ENCODE data around the gene SPPL3.

DNA sequence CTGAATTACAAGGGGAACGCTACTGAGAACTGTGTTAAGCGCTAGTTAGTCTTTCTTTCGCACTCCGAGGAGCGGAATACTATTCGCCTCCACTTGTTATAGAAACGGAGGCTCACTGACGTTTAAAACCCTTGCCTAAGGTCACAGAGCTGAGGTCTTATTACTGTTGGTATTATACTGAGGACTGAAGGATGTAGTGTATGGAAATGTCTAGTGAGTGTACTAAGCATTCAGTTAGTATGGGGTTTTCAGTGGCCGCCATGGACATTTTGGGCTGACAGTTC, 177.7 kb downstream of the SPPL3 start:
- TF ChIP-seq, protein P1, sequence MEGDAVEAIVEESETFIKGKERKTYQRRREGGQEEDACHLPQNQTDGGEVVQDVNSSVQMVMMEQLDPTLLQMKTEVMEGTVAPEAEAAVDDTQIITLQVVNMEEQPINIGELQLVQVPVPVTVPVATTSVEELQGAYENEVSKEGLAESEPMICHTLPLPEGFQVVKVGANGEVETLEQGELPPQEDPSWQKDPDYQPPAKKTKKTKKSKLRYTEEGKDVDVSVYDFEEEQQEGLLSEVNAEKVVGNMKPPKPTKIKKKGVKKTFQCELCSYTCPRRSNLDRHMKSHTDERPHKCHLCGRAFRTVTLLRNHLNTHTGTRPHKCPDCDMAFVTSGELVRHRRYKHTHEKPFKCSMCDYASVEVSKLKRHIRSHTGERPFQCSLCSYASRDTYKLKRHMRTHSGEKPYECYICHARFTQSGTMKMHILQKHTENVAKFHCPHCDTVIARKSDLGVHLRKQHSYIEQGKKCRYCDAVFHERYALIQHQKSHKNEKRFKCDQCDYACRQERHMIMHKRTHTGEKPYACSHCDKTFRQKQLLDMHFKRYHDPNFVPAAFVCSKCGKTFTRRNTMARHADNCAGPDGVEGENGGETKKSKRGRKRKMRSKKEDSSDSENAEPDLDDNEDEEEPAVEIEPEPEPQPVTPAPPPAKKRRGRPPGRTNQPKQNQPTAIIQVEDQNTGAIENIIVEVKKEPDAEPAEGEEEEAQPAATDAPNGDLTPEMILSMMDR (IDR thresholded peaks at IDR 0.05), result no peak
- no peak for TF ChIP-seq POLR2A (IDR thresholded peaks at IDR 0.05)

Measured in tibial nerve (tissue), 3 donors.